Measurements from ENCODE around the gene XRCC1. TPM values are rescaled to one million over a fixed set of nuclear protein-coding genes. Genes with fewer than 3 reads are reported as not detected.
"Not testable (repeated sequence)": the region's sequence is repeated elsewhere in the genome, so short reads cannot be mapped to it uniquely, and the experiment has no call there.

The XRCC1 gene
- total RNA-seq, 3 donors from 2014 or later: 21.0 to 30.6 (median 29.0) TPM

GRCh38 chr19:43607238-43608205 lies 32.2 kb upstream of the XRCC1 start:
- TF ChIP-seq CTCF (IDR thresholded peaks at IDR 0.05) (no peak), POLR2AphosphoS5 (IDR thresholded peaks at IDR 0.05) (no peak), POLR2A (IDR thresholded peaks at IDR 0.05) (no peak)
- intact Hi-C loops (cut with DNase I; ENCODE audit: low total_unique reads): no loop called here
- no peak overlapping the region for H3K4me3 ChIP-seq

GRCh38 chr19:43606569-43607229 lies 31.4 kb upstream of the XRCC1 start:
- H3K36me3 ChIP-seq: no peaks in the 10 kb centered on the region
- no peaks in the 10 kb centered on the region for H3K4me1 ChIP-seq
- H3K27ac ChIP-seq: peak overlapping the region; percentile 69 to 75
- peak in 1 of 2 donors; percentile 78 for DNase-seq (ENCODE audit: low spot score in 2 of 2)
- no peak for TF ChIP-seq CTCF (IDR thresholded peaks at IDR 0.05)
- TF ChIP-seq POLR2AphosphoS5 (IDR thresholded peaks at IDR 0.05): peak in 1 of 3 donors; percentile 13
- H3K9me3 ChIP-seq: no peaks in the 10 kb centered on the region
- no peaks in the 10 kb centered on the region for H3K27me3 ChIP-seq
- intact Hi-C loops (cut with DNase I; ENCODE audit: low total_unique reads): no loop called here
- no peak overlapping the region for H3K4me3 ChIP-seq

More at GRCh38 chr19:43607238-43608205, 32.2 kb upstream of the XRCC1 start:
- no peaks in the 10 kb centered on the region for H3K9me3 ChIP-seq
- no peaks in the 10 kb centered on the region for H3K36me3 ChIP-seq
- H3K27me3 ChIP-seq: no peaks in the 10 kb centered on the region
- no peaks in the 10 kb centered on the region for H3K4me1 ChIP-seq
- no peak for DNase-seq (ENCODE audit: low spot score in 2 of 2)
- H3K27ac ChIP-seq: peak overlapping the region; percentile 69 to 75

GRCh38 chr19:43605875-43606568 lies 30.7 kb upstream of the XRCC1 start:
- Histone ChIP-seq H3K4me1 (no peaks in the 10 kb centered on the region), H3K4me3 (no peak overlapping the region), H3K36me3 (no peaks in the 10 kb centered on the region), H3K9me3 (no peaks in the 10 kb centered on the region), H3K27ac (peak overlapping the region; percentile 69 to 75), H3K27me3 (no peaks in the 10 kb centered on the region)
- no peak for DNase-seq (ENCODE audit: low spot score in 2 of 2)
- intact Hi-C loops (cut with DNase I; ENCODE audit: low total_unique reads): loop anchor here (1.0 kb wide), 1 partner anchor 48 kb away; no protein-coding TSS in a partner anchor
- no peak for TF ChIP-seq POLR2A (IDR thresholded peaks at IDR 0.05)
- TF ChIP-seq POLR2AphosphoS5 (IDR thresholded peaks at IDR 0.05): no peak
- no peak for TF ChIP-seq CTCF (IDR thresholded peaks at IDR 0.05)

GRCh38 chr19:43600326-43600725 lies 25.0 kb upstream of the XRCC1 start:
- DNase-seq (ENCODE audit: low spot score in 2 of 2); H3K4me1 ChIP-seq; intact Hi-C loops (cut with DNase I; ENCODE audit: low total_unique reads); H3K27me3 ChIP-seq; H3K4me3 ChIP-seq; H3K36me3 ChIP-seq; H3K9me3 ChIP-seq: not testable (repeated sequence)
- H3K27ac ChIP-seq: peak overlapping the region; percentile 44 to 56

- Histone ChIP-seq H3K9me3 (no peaks in the 10 kb centered on the region), H3K27me3 (no peaks in the 10 kb centered on the region), H3K4me3 (no peak overlapping the region), H3K27ac (peak overlapping the region; percentile 44 to 56), H3K4me1 (peaks cover 9 to 13% of the 10 kb centered on the region in 2 donors), H3K36me3 (no peaks in the 10 kb centered on the region)
- TF ChIP-seq POLR2AphosphoS5 (IDR thresholded peaks at IDR 0.05) (no peak), CTCF (IDR thresholded peaks at IDR 0.05) (no peak)
- intact Hi-C loops (cut with DNase I; ENCODE audit: low total_unique reads): loop anchor here (10.0 kb wide), 1 partner anchor 65 kb away; the partner anchor contains the start of gene ZNF575
- DNase-seq (ENCODE audit: low spot score in 2 of 2): no peak
Observed at GRCh38 chr19:43599635-43600295, 24.4 kb upstream of the XRCC1 start.

Measured in breast epithelium (tissue), 4 donors.